22Rv1 (cell line): ENCODE measurements around the gene SLC9C2.

Experiments used
- ZFX ChIP-seq: fragments of 450-650 bp; IDR thresholded peaks from 2 replicates; pipeline ENCODE4 v1.6.1; 2017; ENCODE audit warnings: antibody characterized with exemption, borderline replicate concordance
- TF ChIP-seq, protein P1 (sequence below): fragments of 450-650 bp; IDR thresholded peaks from 2 replicates; pipeline ENCODE4 v1.5.1; 2017; ENCODE audit warnings: mild to moderate bottlenecking

GRCh38 chr1:173506437-173506836 lies 96.4 kb downstream of the SLC9C2 start:
- TF ChIP-seq, protein P1, sequence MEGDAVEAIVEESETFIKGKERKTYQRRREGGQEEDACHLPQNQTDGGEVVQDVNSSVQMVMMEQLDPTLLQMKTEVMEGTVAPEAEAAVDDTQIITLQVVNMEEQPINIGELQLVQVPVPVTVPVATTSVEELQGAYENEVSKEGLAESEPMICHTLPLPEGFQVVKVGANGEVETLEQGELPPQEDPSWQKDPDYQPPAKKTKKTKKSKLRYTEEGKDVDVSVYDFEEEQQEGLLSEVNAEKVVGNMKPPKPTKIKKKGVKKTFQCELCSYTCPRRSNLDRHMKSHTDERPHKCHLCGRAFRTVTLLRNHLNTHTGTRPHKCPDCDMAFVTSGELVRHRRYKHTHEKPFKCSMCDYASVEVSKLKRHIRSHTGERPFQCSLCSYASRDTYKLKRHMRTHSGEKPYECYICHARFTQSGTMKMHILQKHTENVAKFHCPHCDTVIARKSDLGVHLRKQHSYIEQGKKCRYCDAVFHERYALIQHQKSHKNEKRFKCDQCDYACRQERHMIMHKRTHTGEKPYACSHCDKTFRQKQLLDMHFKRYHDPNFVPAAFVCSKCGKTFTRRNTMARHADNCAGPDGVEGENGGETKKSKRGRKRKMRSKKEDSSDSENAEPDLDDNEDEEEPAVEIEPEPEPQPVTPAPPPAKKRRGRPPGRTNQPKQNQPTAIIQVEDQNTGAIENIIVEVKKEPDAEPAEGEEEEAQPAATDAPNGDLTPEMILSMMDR: peak; percentile 64
- no peak for TF ChIP-seq ZFX
